Measurements from ENCODE around the gene LRBA. TPM values are rescaled to one million over a fixed set of nuclear protein-coding genes. Genes with fewer than 3 reads are reported as not detected.

Gene LRBA
- total and polyA plus RNA-seq, 9 of the 15 experiments (the other 6 are each of a cell fraction or from before 2014, with no cell fraction given), result 24.2 to 88.7 (median 59.7) TPM

GRCh38 chr4:150773729-150774449 lies 241.2 kb downstream of the LRBA start (continued):
- TF ChIP-seq ZBTB40 (IDR thresholded peaks at IDR 0.05) (no peak), ZBTB40 (CRISPR knock-in tag; IDR thresholded peaks at IDR 0.05) (no peak), TGIF2 (CRISPR knock-in tag; IDR thresholded peaks at IDR 0.05) (no peak), BACH1 (tag; IDR thresholded peaks at IDR 0.05) (no peak), DMBX1 (CRISPR knock-in tag; IDR thresholded peaks at IDR 0.05; ENCODE audit: borderline replicate concordance) (peak; percentile 79; the same call in 1 of the 2 replicates), RBM34 (IDR thresholded peaks at IDR 0.05; ENCODE audit: borderline replicate concordance, insufficient read depth, low read length) (no peak), CBX8 (IDR thresholded peaks at IDR 0.05; ENCODE audit: borderline replicate concordance, extremely low read depth, low read depth, low read length, poor library complexity, severe bottlenecking) (no peak)
- TF ChIP-seq, protein P1, sequence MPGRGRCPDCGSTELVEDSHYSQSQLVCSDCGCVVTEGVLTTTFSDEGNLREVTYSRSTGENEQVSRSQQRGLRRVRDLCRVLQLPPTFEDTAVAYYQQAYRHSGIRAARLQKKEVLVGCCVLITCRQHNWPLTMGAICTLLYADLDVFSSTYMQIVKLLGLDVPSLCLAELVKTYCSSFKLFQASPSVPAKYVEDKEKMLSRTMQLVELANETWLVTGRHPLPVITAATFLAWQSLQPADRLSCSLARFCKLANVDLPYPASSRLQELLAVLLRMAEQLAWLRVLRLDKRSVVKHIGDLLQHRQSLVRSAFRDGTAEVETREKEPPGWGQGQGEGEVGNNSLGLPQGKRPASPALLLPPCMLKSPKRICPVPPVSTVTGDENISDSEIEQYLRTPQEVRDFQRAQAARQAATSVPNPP (IDR thresholded peaks at IDR 0.05; ENCODE audit: borderline replicate concordance, insufficient read depth, insufficient read length), result no peak
- TF ChIP-seq, protein P2, sequence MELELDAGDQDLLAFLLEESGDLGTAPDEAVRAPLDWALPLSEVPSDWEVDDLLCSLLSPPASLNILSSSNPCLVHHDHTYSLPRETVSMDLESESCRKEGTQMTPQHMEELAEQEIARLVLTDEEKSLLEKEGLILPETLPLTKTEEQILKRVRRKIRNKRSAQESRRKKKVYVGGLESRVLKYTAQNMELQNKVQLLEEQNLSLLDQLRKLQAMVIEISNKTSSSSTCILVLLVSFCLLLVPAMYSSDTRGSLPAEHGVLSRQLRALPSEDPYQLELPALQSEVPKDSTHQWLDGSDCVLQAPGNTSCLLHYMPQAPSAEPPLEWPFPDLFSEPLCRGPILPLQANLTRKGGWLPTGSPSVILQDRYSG (tag; conservative IDR thresholded peaks at IDR 0.05; ENCODE audit: low read depth), result no peak

Measured in K562 (cell line).